Stimulated activated naive CD8-positive, alpha-beta T cell treated with anti-CD3 and anti-CD28 coated beads, Interleukin-15, amount 100 ng/mL, for 72 hours (primary cell): ENCODE measurements around the gene LDB2.
"Not testable (repeated sequence)": the region's sequence is repeated elsewhere in the genome, so short reads cannot be mapped to it uniquely, and the experiment has no call there.

Experiments used
- ATAC-seq: fragments of 150-1000 bp; cut with Tn5 transposase; 2 replicates; pipeline ENCODE4 v1.10.0; 2021; ENCODE audit warnings: mild to moderate bottlenecking, moderate library complexity
- DNase-seq, 2 donors: peaks; one replicate each; pipeline ENCODE4 v3.0.0; 2021 to 2022
- H3K27ac Mint-ChIP-seq, 2 donors: one replicate each; pipeline ENCODE4 v1.8.0; 2022; ENCODE audit warnings: mild to moderate bottlenecking in 2 of 2, mixed read lengths in 2 of 2, moderate library complexity in 2 of 2
- H3K27me3 Mint-ChIP-seq: one replicate; pipeline ENCODE4 v1.8.0; 2022; ENCODE audit warnings: mixed read lengths
- H3K4me1 Mint-ChIP-seq: one replicate; pipeline ENCODE4 v1.8.0; 2022; ENCODE audit warnings: mild to moderate bottlenecking, mixed read lengths
- H3K4me3 Mint-ChIP-seq, 2 donors: one replicate each; pipeline ENCODE4 v1.8.0; 2022; ENCODE audit warnings: mild to moderate bottlenecking in 2 of 2, mixed read lengths in 2 of 2, moderate library complexity in 1 of 2
- H3K9me3 Mint-ChIP-seq, 2 donors: one replicate each; pipeline ENCODE4 v1.8.0; 2022; ENCODE audit warnings: mixed read lengths in 2 of 2

The LDB2 gene

DNA sequence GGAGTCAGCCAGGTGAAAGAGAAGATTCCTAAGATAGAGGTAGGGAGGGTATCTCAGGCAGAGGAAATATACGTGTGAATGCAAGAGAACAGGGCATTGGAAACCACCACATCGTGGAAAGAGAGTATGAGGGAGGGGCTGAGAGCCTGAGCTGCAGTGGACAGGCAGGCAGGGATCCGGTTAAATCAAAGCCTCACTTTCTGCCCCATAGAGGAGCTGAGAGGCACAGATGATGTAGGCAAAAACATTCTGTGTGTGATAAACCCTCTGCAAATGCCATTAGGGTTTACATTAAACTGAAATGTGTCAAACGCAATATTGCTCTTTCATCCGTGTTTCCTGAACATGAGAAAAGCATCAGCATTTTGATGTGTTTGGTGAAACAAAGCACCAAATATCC lies 374.0 kb downstream of the LDB2 start:
- DNase-seq (no peak), ATAC-seq (no peak)
- no peaks in the 10 kb centered on the region for H3K9me3 Mint-ChIP-seq

DNA sequence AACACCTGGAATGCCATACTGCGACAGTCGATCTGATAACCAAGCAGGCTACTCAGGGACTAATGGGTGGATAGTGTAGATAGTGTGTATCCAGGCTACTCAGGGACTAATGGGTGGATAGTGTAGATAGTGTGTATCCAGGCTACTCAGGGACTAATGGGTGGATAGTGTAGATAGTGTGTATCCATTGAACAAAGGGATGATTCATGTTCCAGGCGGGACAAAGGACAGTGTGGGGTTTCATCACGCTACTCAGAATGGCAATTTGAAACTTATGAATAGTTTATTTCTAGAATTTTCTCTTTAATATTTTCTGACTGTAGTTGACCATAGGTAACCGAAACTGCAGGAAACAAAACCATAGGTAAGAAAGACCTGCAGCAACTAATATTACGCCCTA lies 374.9 kb downstream of the LDB2 start:
- DNase-seq, H3K27ac Mint-ChIP-seq, H3K27me3 Mint-ChIP-seq, H3K4me1 Mint-ChIP-seq, H3K4me3 Mint-ChIP-seq, ATAC-seq, H3K9me3 Mint-ChIP-seq: not testable (repeated sequence)

More for the DNA sequence above, 374.0 kb downstream of the LDB2 start:
- no peaks in the 10 kb centered on the region for H3K4me1 Mint-ChIP-seq
- H3K27me3 Mint-ChIP-seq: no peaks in the 10 kb centered on the region
- no peak overlapping the region for H3K4me3 Mint-ChIP-seq
- H3K27ac Mint-ChIP-seq: no peak overlapping the region

DNA sequence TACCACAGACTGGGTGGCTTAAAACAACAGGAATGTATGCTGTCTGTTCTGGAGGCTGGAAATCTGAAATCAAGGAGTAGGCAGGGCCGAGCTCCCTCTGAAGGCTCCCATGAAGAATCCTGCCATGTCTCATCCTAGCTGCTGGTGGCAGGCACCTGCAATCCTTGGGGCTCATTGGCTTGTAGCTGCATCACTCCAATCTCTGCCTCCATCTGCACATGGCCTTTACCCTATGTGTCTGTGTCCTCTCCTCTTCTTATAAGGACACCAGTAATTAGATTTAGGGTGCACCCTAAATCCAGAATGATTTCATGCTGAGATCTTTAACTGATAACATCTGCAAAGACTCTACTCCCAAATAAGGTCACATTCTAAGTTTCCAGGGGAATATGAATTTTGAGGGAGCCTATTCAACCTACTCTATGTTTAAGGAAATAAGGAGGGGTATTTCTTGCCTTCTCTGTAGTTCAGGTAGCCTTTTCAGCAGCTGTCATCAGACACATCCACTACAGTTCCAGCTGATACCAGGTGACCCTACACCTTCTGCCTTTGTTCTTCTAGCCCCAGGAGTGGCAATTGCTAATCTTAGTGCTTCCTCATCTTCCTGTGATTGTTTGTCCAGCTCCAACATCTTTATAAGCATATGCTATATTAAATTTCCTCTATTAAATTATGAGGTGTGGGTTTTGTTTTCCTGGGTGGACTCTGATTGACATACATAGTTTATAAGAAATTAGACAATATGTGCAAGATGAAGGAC lies 377.1 kb downstream of the LDB2 start:
- no peak overlapping the region for H3K4me3 Mint-ChIP-seq
- no peak overlapping the region for H3K27ac Mint-ChIP-seq
- no peaks in the 10 kb centered on the region for H3K27me3 Mint-ChIP-seq
- H3K4me1 Mint-ChIP-seq: no peaks in the 10 kb centered on the region
- DNase-seq (no peak), ATAC-seq (no peak)
- no peaks in the 10 kb centered on the region for H3K9me3 Mint-ChIP-seq

DNA sequence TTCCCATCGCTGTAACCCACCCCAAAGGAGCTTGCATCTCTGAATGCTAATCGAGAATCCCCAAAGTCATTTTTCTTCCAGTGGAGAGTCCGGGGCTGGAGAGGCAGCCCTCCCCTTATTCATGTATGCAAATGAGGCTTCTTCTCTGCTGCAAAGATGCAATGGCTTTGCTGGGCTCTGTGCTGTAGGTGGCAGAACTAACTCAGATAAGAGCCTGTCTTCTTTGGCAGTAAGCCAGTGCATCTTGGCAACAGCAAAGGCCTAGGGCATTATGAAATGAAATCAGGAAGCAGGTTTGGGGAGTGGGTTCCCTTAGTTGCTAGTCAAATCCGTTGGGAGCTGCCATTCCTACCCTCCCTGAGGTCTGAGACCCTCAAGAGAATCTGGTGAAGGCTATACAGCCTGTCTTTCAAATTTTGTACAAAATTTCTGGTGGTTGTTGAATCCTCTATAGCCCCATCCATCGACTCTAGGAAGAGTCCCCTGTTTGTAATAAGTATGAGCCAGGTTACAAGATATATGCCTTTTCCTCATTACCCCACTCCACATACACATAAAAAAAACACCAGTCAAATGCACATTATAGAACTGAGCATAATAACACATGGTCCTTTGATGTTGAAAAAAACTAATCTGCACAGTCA lies 381.5 kb downstream of the LDB2 start:
- Mint-ChIP-seq H3K4me1 (no peaks in the 10 kb centered on the region), H3K27me3 (no peaks in the 10 kb centered on the region), H3K27ac (no peak overlapping the region), H3K4me3 (no peak overlapping the region), H3K9me3 (no peaks in the 10 kb centered on the region)
- no peak for ATAC-seq
- no peak for DNase-seq

DNA sequence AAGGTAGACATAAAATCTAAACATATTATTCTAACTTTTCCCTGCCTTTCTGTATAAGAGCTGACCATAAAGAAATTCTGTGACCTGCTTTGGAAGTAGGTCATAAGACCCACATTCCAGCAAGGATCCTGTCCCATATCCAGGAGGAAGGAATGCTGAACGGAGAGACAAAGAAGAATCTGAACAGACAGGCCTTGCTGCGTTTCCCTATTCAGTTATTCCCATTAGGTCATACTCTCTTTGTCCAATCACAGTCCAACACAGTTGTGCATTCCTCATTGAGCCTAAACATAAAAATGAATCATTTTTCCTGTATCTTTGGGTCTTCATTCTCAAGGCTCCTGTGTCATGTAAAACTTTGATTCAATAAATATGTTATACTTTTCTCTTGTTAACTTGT lies 384.6 kb downstream of the LDB2 start:
- Mint-ChIP-seq H3K4me1 (no peaks in the 10 kb centered on the region), H3K27me3 (no peaks in the 10 kb centered on the region), H3K9me3 (no peaks in the 10 kb centered on the region), H3K27ac (no peak overlapping the region), H3K4me3 (no peak overlapping the region)
- DNase-seq (no peak), ATAC-seq (no peak)

DNA sequence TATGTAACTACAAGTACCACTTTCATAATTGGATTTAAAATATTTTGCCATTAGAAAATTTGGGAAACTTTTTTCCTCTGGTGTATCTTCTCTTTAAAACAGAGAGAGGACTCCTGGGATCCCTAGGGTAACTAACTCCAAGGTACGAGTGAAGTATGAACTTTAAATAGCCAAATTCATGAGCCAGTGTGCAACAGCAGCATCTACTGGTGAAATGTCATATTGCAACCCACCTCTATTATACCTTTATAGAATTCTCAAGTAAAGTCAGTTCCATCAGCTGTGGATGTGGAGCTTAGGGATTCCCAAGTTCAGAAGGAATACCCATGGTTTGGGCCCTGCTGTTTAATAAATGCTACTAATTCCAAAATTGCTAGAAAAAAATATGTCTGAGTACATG lies 389.5 kb downstream of the LDB2 start:
- no peak for ATAC-seq
- no peaks in the 10 kb centered on the region for H3K27me3 Mint-ChIP-seq

DNA sequence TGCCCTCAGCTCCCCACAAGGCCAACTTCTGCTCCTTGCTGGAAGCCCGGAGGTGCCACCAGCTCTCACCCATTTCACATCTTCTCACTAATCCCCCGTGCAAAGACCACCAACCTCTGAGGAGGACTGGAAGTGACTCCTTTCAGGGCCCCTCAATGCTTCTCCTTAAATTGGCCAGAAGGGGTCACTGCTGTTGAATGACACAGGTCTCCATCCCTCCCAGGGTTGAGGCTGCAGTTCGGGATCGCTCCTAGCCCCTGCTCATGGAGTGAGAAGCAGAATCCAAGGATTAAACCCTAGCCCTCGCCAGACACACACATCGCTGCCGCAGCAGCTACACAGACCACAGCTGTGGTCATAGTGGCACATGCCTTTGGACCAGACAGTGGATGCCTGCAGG lies 392.7 kb downstream of the LDB2 start:
- DNase-seq (no peak), ATAC-seq (no peak)
- Mint-ChIP-seq H3K4me3 (no peak overlapping the region), H3K4me1 (no peaks in the 10 kb centered on the region), H3K27me3 (no peaks in the 10 kb centered on the region), H3K9me3 (peaks cover 7 to 12% of the 10 kb centered on the region in 2 donors), H3K27ac (no peak overlapping the region)

More for the DNA sequence above, 389.5 kb downstream of the LDB2 start:
- Mint-ChIP-seq H3K9me3 (peaks cover 7 to 12% of the 10 kb centered on the region in 2 donors), H3K4me1 (no peaks in the 10 kb centered on the region), H3K4me3 (no peak overlapping the region), H3K27ac (no peak overlapping the region)
- no peak for DNase-seq

DNA sequence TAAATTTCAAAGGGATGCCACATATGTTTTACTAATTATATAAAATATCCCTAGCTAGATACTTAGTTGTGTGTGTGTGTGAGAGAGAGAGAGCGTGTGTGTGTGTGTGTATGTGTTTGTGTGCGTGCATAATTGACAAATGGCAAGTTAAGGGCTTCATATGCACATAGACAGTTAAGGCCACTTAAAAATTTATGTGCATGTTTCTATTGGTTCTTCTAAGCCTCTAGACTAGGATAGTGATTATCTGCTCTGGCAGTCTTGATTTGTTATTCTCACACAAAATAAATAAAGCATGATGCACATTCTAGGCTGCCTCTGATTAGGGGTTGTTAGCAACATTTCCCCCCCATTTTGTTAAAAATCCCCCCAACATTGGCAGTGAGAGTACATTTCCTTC lies 393.2 kb downstream of the LDB2 start:
- ATAC-seq (no peak), DNase-seq (no peak)
- no peaks in the 10 kb centered on the region for H3K27me3 Mint-ChIP-seq

DNA sequence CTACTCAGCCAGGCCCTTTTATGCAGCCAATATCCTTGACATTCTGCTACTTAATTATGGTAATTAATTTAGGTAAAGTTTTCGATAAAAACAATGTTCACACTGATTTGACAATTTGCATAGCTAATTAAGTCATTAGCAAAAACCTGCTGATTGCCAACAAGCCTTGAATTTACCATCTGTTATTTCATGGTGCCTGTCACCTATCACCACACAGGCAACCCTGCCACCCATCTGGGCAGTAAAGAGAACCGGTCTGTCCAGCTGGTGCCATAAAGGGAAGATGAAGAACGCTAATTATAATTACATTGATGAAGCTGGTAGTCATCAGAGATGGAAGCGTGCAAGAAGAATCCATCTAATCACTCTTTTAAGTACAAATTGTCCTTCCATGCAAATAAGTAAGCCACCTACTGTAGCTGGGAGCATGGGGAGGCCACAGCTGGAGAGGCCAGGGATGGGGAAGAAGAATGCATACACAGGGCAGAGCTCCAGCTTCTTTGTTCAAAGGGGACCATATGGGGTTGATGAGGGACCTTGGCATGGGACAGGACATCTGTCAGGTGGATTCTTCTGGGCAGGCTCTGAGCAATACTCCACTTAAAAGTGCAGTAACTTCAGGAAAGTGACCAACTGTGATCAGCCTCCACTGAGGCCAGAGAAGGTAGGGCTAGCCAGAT lies 394.9 kb downstream of the LDB2 start:
- Mint-ChIP-seq H3K27me3 (no peaks in the 10 kb centered on the region), H3K27ac (no peak overlapping the region), H3K9me3 (peaks cover 7 to 11% of the 10 kb centered on the region in 2 donors), H3K4me3 (no peak overlapping the region), H3K4me1 (no peaks in the 10 kb centered on the region)
- DNase-seq (no peak), ATAC-seq (no peak)

More for the DNA sequence above, 393.2 kb downstream of the LDB2 start:
- no peaks in the 10 kb centered on the region for H3K4me1 Mint-ChIP-seq
- H3K4me3 Mint-ChIP-seq: no peak overlapping the region
- peaks cover 7 to 12% of the 10 kb centered on the region in 2 donors for H3K9me3 Mint-ChIP-seq
- H3K27ac Mint-ChIP-seq: no peak overlapping the region

DNA sequence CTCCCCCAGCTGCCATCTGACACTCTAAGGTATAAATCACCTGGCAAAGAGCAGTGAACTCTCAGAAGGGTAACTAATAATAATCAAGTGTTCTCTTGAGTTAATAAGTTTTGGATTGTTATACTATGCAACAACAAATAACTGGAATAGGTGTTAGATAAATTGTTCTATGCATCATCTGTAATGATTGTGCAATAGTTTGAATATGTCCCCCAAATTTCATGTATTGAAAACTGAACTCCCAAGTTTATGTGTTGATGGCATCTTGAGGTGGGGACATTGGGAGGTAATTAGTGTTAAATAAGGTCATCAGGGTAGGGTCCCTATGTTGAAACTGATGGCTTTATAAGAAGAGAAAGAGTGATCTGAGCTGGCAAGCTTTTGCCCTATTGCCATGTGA lies 399.5 kb downstream of the LDB2 start:
- H3K4me1 Mint-ChIP-seq: no peaks in the 10 kb centered on the region
- DNase-seq (no peak), ATAC-seq (no peak)
- no peaks in the 10 kb centered on the region for H3K27me3 Mint-ChIP-seq
- H3K9me3 Mint-ChIP-seq: no peaks in the 10 kb centered on the region
- H3K4me3 Mint-ChIP-seq: no peak overlapping the region
- no peak overlapping the region for H3K27ac Mint-ChIP-seq

DNA sequence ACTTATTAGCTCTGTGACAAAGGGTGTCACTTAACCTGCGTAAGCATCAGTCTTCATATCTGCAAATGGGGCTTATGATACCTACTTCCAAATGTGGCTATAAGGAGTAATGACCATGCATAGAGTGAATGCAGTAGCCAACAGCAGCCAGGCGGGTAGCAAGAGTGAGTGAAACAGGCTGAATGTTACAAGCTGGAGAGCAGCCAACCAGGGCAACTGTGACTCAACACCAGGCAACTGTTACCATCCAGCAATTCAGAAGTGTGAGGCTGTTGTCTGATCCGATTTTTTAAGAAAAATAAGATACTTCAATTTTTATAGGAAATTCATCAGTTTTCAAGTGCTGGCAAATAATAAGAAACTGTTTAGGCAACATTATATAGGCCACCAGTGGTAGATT lies 401.9 kb downstream of the LDB2 start:
- Mint-ChIP-seq H3K27ac (no peak overlapping the region), H3K4me1 (no peaks in the 10 kb centered on the region), H3K4me3 (no peak overlapping the region), H3K9me3 (no peaks in the 10 kb centered on the region), H3K27me3 (no peaks in the 10 kb centered on the region)
- DNase-seq (no peak), ATAC-seq (no peak)

DNA sequence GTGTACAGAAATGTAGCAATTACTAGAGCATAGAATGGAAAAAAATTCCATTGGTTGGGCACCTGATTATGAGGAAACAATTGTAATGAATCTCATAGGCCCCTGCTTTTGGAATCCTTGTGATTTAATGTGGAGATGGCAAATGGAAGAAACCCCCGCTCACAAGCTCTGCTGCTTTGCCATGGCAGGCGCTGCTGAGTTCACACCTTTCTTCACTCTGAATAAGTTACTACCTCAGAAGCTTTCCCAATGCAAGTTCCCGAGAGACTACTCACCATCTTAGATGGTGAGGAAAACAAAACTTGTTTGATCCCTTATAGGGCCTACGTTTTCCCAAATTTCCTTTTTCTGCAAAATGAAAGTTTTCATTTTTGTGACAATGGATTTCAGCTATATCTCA lies 405.6 kb downstream of the LDB2 start:
- no peaks in the 10 kb centered on the region for H3K27me3 Mint-ChIP-seq
- H3K4me1 Mint-ChIP-seq: no peaks in the 10 kb centered on the region
- H3K9me3 Mint-ChIP-seq: no peaks in the 10 kb centered on the region
- no peak for DNase-seq
- H3K27ac Mint-ChIP-seq: no peak overlapping the region
- no peak for ATAC-seq
- H3K4me3 Mint-ChIP-seq: no peak overlapping the region

DNA sequence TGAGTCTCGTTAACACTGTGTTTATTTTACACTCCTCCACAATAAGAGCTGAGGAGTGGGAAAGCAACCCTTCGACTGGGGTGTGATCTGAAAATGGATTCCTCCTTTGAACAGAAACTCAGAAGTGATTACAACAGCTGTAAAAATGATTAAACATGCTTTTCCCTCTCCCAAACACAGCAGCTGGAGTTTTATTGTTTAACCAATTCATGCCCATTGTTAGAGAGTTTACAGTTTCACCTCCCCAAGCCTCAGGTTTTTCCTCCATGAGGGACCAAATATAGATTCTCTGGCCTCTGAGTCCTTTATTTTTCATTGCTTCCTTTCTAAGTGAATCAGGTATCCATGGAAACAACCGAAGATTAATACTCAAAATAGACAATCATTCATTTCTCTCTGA lies 409.2 kb downstream of the LDB2 start:
- no peaks in the 10 kb centered on the region for H3K27me3 Mint-ChIP-seq
- H3K27ac Mint-ChIP-seq: no peak overlapping the region
- H3K9me3 Mint-ChIP-seq: no peaks in the 10 kb centered on the region
- no peaks in the 10 kb centered on the region for H3K4me1 Mint-ChIP-seq
- H3K4me3 Mint-ChIP-seq: no peak overlapping the region
- DNase-seq (no peak), ATAC-seq (no peak)

DNA sequence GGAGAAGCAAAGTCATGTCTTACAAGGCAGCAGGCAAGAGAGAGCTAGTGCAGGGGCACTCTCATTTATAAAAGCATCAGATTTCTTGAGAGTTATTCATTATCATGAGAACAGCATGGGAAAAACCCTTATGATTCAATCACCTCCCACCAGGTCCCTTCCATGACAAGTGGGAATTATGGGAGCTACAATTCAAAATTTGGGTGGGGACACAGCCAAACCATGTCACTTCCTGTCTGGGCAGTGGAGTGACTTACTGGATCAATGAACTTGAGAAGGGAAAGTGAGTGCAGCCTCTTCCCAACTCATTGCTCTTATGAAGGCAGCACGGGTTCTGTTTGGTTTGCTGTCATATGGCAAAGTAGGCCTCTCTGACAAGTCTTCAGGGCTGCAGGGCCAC lies 410.4 kb downstream of the LDB2 start:
- Mint-ChIP-seq H3K27me3 (no peaks in the 10 kb centered on the region), H3K9me3 (no peaks in the 10 kb centered on the region), H3K4me3 (no peak overlapping the region), H3K4me1 (no peaks in the 10 kb centered on the region), H3K27ac (no peak overlapping the region)
- DNase-seq (no peak), ATAC-seq (no peak)

DNA sequence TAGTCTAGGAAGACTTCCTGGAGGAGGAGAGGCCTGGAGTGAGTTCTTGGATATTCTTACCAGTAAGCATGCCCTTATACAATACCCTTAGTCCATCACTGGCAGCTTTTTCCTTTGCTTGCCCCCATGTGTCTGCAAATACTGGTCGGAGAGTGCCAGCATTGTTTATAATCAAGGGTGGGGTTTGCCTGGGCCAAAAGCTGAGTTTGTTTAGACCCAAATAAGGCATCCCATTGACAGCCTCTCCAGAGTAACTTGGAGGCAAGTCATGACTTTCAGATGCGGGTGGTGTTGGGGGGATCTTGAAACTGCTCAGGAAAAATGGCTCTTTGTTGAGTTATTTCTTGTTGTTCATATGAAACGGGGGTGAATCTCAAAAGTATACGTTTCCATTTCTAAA lies 413.7 kb downstream of the LDB2 start:
- Mint-ChIP-seq H3K27ac (no peak overlapping the region), H3K4me3 (no peak overlapping the region), H3K27me3 (no peaks in the 10 kb centered on the region), H3K9me3 (no peaks in the 10 kb centered on the region), H3K4me1 (no peaks in the 10 kb centered on the region)
- ATAC-seq: no peak
- no peak for DNase-seq

DNA sequence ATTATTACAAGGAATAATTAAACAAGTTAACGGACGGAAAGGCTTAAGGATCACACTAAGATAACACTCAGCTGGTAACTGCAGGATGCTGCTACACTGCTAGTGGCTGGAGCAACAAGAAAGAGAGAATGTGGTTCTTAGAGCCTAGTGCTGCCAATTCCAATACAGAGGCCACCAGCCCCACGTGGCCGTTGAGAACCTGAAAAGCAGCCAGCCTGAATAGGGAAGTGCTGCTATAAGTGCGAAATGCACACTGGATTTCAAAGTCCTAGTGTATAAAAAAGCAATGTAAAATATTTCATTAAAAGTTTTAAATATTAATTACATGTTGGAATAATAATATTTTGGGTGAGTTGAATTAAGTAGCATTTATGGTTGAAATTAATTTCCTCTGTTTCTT lies 414.9 kb downstream of the LDB2 start:
- DNase-seq (no peak), ATAC-seq (no peak)
- Mint-ChIP-seq H3K27ac (no peak overlapping the region), H3K4me1 (no peaks in the 10 kb centered on the region), H3K27me3 (no peaks in the 10 kb centered on the region), H3K4me3 (no peak overlapping the region), H3K9me3 (no peaks in the 10 kb centered on the region)
